WTC11 (cell line): ENCODE results near the gene GAST. TPM values are rescaled to one million over a fixed set of nuclear protein-coding genes. Genes with fewer than 3 reads are reported as not detected.

Experiments used
- ATAC-seq: fragments of 200-7000 bp; cut with Tn5 transposase; 2 replicates; pipeline ENCODE4 v1.10.0; 2021; ENCODE audit warnings: mild to moderate bottlenecking, moderate library complexity
- CTCF ChIA-PET: fragments of 300-600 bp; sonication (Branson Sonifier 250); formaldehyde crosslinking; loops from one replicate; lab custom pipeline; 2021; ENCODE audit warnings: antibody characterized with exemption; lab: Charles Lee
- POLR2A ChIA-PET: fragments of 350-600 bp; sonication (Branson Sonifier 250); formaldehyde crosslinking; loops from one replicate; lab custom pipeline; 2021; ENCODE audit warnings: antibody characterized with exemption; lab: Charles Lee
- DNase-seq: peaks from one replicate; pipeline ENCODE4 v3.0.0; 2021; ENCODE audit warnings: low spot score
- H3K27ac Mint-ChIP-seq: 2 replicates; pipeline ENCODE4 v1.8.0; 2021; ENCODE audit warnings: mixed read lengths
- H3K27me3 Mint-ChIP-seq: 2 replicates; pipeline ENCODE4 v1.8.0; 2021; ENCODE audit warnings: low read depth, mild to moderate bottlenecking, moderate library complexity, mixed read lengths
- H3K36me3 Mint-ChIP-seq: 2 replicates; pipeline ENCODE4 v1.8.0; 2021; ENCODE audit warnings: mixed read lengths
- H3K4me1 Mint-ChIP-seq: 2 replicates; pipeline ENCODE4 v1.8.0; 2022; ENCODE audit warnings: mixed read lengths
- H3K4me3 Mint-ChIP-seq: 2 replicates; pipeline ENCODE4 v1.8.0; 2021; ENCODE audit warnings: mild to moderate bottlenecking, moderate library complexity, mixed read lengths
- H3K9me3 Mint-ChIP-seq: 2 replicates; pipeline ENCODE4 v1.8.0; 2021; ENCODE audit warnings: mixed read lengths
- ARID4B ChIP-seq: sonication (generic); formaldehyde crosslinking; IDR thresholded peaks from 2 replicates; pipeline ENCODE4 v1.8.0; 2023; ENCODE audit warnings: missing genetic modification reagents, mild to moderate bottlenecking, borderline replicate concordance
- ATF1 ChIP-seq: sonication (generic); formaldehyde crosslinking; IDR thresholded peaks from 2 replicates; pipeline ENCODE4 v1.8.1; 2023; ENCODE audit warnings: mild to moderate bottlenecking, moderate library complexity, missing genetic modification reagents
- CDX4 ChIP-seq: fragments of 250-450 bp; sonication (Bioruptor Pico); IDR thresholded peaks from 2 replicates; pipeline ENCODE4 v1.9.0; 2021; ENCODE audit warnings: moderate library complexity, mild to moderate bottlenecking, inconsistent platforms, borderline replicate concordance
- E2F5 ChIP-seq: sonication (generic); formaldehyde crosslinking; IDR thresholded peaks from 2 replicates; pipeline ENCODE4 v1.8.1; 2022; ENCODE audit warnings: mild to moderate bottlenecking, moderate library complexity, missing genetic modification reagents
- ESRRA ChIP-seq: sonication (generic); formaldehyde crosslinking; IDR thresholded peaks from 2 replicates; pipeline ENCODE4 v1.8.1; 2022; ENCODE audit warnings: mild to moderate bottlenecking, missing genetic modification reagents, borderline replicate concordance
- ETV6 ChIP-seq: sonication (generic); formaldehyde crosslinking; IDR thresholded peaks from 2 replicates; pipeline ENCODE4 v1.8.1; 2022; ENCODE audit warnings: mild to moderate bottlenecking, missing genetic modification reagents
- FOXK1 ChIP-seq: sonication (generic); formaldehyde crosslinking; IDR thresholded peaks from 2 replicates; pipeline ENCODE4 v1.8.0; 2022; ENCODE audit warnings: mild to moderate bottlenecking, moderate library complexity, missing genetic modification reagents
- FOXP4 ChIP-seq: sonication (generic); formaldehyde crosslinking; IDR thresholded peaks from 2 replicates; pipeline ENCODE4 v1.8.0; 2022; ENCODE audit warnings: mild to moderate bottlenecking, missing genetic modification reagents
- GRHL2 ChIP-seq: fragments of 250-450 bp; sonication (Bioruptor Pico); IDR thresholded peaks from 2 replicates; pipeline ENCODE4 v1.8.0; 2022; ENCODE audit warnings: mild to moderate bottlenecking, moderate library complexity; ENCODE audit not compliant: insufficient replicate concordance, severe bottlenecking
- IRF1 ChIP-seq: sonication (generic); formaldehyde crosslinking; IDR thresholded peaks from 2 replicates; pipeline ENCODE4 v1.8.0; 2023; ENCODE audit warnings: missing genetic modification reagents
- MXD4 ChIP-seq: fragments of 250-450 bp; sonication (Bioruptor Pico); IDR thresholded peaks from 2 replicates; pipeline ENCODE4 v1.8.0; 2021; ENCODE audit warnings: mild to moderate bottlenecking, moderate library complexity, borderline replicate concordance
- NFYB ChIP-seq: sonication (generic); formaldehyde crosslinking; conservative IDR thresholded peaks from 2 replicates; pipeline ENCODE4 v1.8.0; 2022; ENCODE audit warnings: low read depth, missing genetic modification reagents
- PRRX2 ChIP-seq: fragments of 250-450 bp; sonication (Bioruptor Pico); IDR thresholded peaks from 2 replicates; pipeline ENCODE4 v1.8.0; 2021; ENCODE audit warnings: mild to moderate bottlenecking
- ZBTB43 ChIP-seq: sonication (generic); formaldehyde crosslinking; IDR thresholded peaks from 2 replicates; pipeline ENCODE4 v1.8.1; 2023; ENCODE audit warnings: mild to moderate bottlenecking, missing genetic modification reagents
- ZMAT4 ChIP-seq: fragments of 250-450 bp; sonication (Bioruptor Pico); IDR thresholded peaks from 2 replicates; pipeline ENCODE4 v1.9.0; 2021; ENCODE audit warnings: mild to moderate bottlenecking
- ZNF138 ChIP-seq: sonication (generic); formaldehyde crosslinking; conservative IDR thresholded peaks from 2 replicates; pipeline ENCODE4 v1.8.1; 2022; ENCODE audit warnings: mild to moderate bottlenecking, moderate library complexity, missing genetic modification reagents
- ZNF263 ChIP-seq: sonication (generic); formaldehyde crosslinking; IDR thresholded peaks from 2 replicates; pipeline ENCODE4 v1.8.1; 2022; ENCODE audit warnings: low read depth, mild to moderate bottlenecking, moderate library complexity, missing genetic modification reagents
- ZNF416 ChIP-seq: fragments of 250-450 bp; sonication (Bioruptor Pico); IDR thresholded peaks from 2 replicates; pipeline ENCODE4 v1.9.0; 2021; ENCODE audit warnings: mild to moderate bottlenecking, inconsistent platforms
- ZNF532 ChIP-seq: fragments of 250-450 bp; sonication (Bioruptor Pico); IDR thresholded peaks from 2 replicates; pipeline ENCODE4 v1.9.0; 2021; ENCODE audit warnings: mild to moderate bottlenecking, borderline replicate concordance
- ZNF671 ChIP-seq: fragments of 250-450 bp; sonication (Bioruptor Pico); IDR thresholded peaks from 2 replicates; pipeline ENCODE4 v1.8.0; 2021; ENCODE audit warnings: mild to moderate bottlenecking
- total RNA-seq: library from RNA; stranded (reverse); gene quantifications from 3 replicates; pipeline ENCODE4 v1.2.3, GENCODE V29; 2021

Gene GAST
- total RNA-seq, 1 experiment from 2014 or later = not detected

- Mint-ChIP-seq H3K4me3 (peak overlapping the region; percentile 85), H3K4me1 (peaks cover 16% of the 10 kb centered on the region)
- TF ChIP-seq FOXK1 (CRISPR knock-in tag) (no peak), ATF1 (CRISPR knock-in tag) (no peak), CDX4 (CRISPR knock-in tag) (no peak), FOXP4 (CRISPR knock-in tag) (no peak), PRRX2 (CRISPR knock-in tag) (no peak), E2F5 (CRISPR knock-in tag) (no peak), NFYB (CRISPR knock-in tag) (no peak), ZNF416 (CRISPR knock-in tag) (no peak), ZNF671 (no peak), ZMAT4 (CRISPR knock-in tag) (no peak), ARID4B (CRISPR knock-in tag) (no peak), ESRRA (CRISPR knock-in tag) (no peak), ZNF532 (no peak), ETV6 (CRISPR knock-in tag) (no peak), IRF1 (CRISPR knock-in tag) (no peak), ZNF263 (CRISPR knock-in tag) (no peak), ZNF138 (no peak), MXD4 (CRISPR knock-in tag) (no peak), GRHL2 (CRISPR knock-in tag) (no peak), ZBTB43 (CRISPR knock-in tag) (no peak)
- TF ChIP-seq, all 79 proteins: peak for 0
- Mint-ChIP-seq H3K27ac (no peak overlapping the region), H3K27me3 (peaks cover 17% of the 10 kb centered on the region), H3K9me3 (no peaks in the 10 kb centered on the region), H3K36me3 (no peaks in the 10 kb centered on the region)
- ChIA-PET POLR2A (interaction anchor here (1.1 to 4.1 kb wide), 4 partner anchors 17 to 1045 kb away, joined by 3 to 38 read pairs (median 6); partner anchors contain the start of genes EIF1 and KRT19), CTCF (interaction anchor here (0.5 to 10.0 kb wide), 80 partner anchors 11 to 1105 kb away, joined by 3 to 380 read pairs (median 5); partner anchors contain the start of genes EIF1, JUP, KRT13 and KRT17)
- ATAC-seq (no peak), DNase-seq (no peak)
Observed at GRCh38 chr17:41664587-41665565, 47.3 kb upstream of the GAST start.
